H1 (cell line): Measurements from ENCODE around the gene TTC3. TPM values are rescaled to one million over a fixed set of nuclear protein-coding genes. Genes with fewer than 3 reads are reported as not detected.

Experiments
- CTCF ChIA-PET: fragments of 300-600 bp; sonication (Branson Sonifier 250); formaldehyde crosslinking; loops from one replicate; lab custom pipeline; 2021; ENCODE audit not compliant: partially characterized antibody; lab: Charles Lee
- POLR2A ChIA-PET: fragments of 300-600 bp; sonication (Branson Sonifier 250); formaldehyde crosslinking; loops from one replicate; lab custom pipeline; 2021; ENCODE audit warnings: inconsistent platforms; ENCODE audit not compliant: partially characterized antibody; lab: Charles Lee
- DNase-seq, 2 experiments: peaks; one replicate each; pipeline versions ENCODE4 v3.0.0 to v3.0.0-alpha.2; 2010 to 2022; ENCODE audit warnings: low spot score in 2 of 2, low read depth in 1 of 2, mixed read lengths in 1 of 2
- FAIRE-seq: peaks from 2 replicates; lab custom pipeline; 2011; peaks lifted over from hg19 to GRCh38; lab: Jason Lieb, UNC
- H2AFZ ChIP-seq: 2 replicates; pipeline ENCODE4 v1.8.1; 2012; ENCODE audit warnings: low read length, inconsistent platforms
- H2AK5ac ChIP-seq: 2 replicates; pipeline ENCODE4 v1.6.1; 2013; ENCODE audit warnings: low read depth, low read length
- H2BK120ac ChIP-seq: replicated peaks from 2 replicates; pipeline ENCODE3; 2013; ENCODE audit warnings: low read depth, low read length, inconsistent platforms
- H2BK12ac ChIP-seq: 2 replicates; pipeline ENCODE4 v1.6.1; 2013; ENCODE audit warnings: low read depth, low read length
- H2BK15ac ChIP-seq: 2 replicates; pipeline ENCODE4 v1.6.1; 2013; ENCODE audit warnings: low read length
- H2BK20ac ChIP-seq: 2 replicates; pipeline ENCODE4 v1.6.1; 2013; ENCODE audit warnings: low read length
- H2BK5ac ChIP-seq: 2 replicates; pipeline ENCODE4 v1.6.1; 2013; ENCODE audit warnings: low read depth, low read length
- H3K14ac ChIP-seq: 2 replicates; pipeline ENCODE4 v1.6.1; 2013; ENCODE audit warnings: inconsistent platforms; ENCODE audit not compliant: insufficient read length
- H3K18ac ChIP-seq: 2 replicates; pipeline ENCODE4 v1.6.1; 2013; ENCODE audit warnings: low read length; ENCODE audit errors: extremely low read depth
- H3K23ac ChIP-seq: 2 replicates; pipeline ENCODE4 v1.6.1; 2013; ENCODE audit warnings: inconsistent platforms; ENCODE audit not compliant: insufficient read length
- H3K23me2 ChIP-seq: 2 replicates; pipeline ENCODE4 v1.6.1; 2013; ENCODE audit warnings: low read depth, low read length
- H3K27ac ChIP-seq: 2 replicates; pipeline ENCODE4 v1.6.1; 2011; ENCODE audit warnings: low read depth, low read length, inconsistent platforms
- H3K27me3 ChIP-seq, 4 experiments: replicated peaks in 1 of 4; 1 replicate in 1 of 4; 2 replicates in 3 of 4; pipeline versions ENCODE4 v1.6.1 to v1.8.1; 2011 to 2013; ENCODE audit warnings: low read length in 3 of 4, mild to moderate bottlenecking in 3 of 4, inconsistent platforms in 2 of 4, mixed read lengths in 2 of 4, moderate library complexity in 1 of 4; ENCODE audit not compliant: control insufficient read depth in 3 of 4, insufficient read depth in 3 of 4; ENCODE audit errors: extremely low read depth in 1 of 4
- H3K36me3 ChIP-seq, 4 experiments: 2 replicates each; pipeline versions ENCODE4 v1.6.1 to v1.8.1; 2011 to 2013; ENCODE audit warnings: mild to moderate bottlenecking in 4 of 4, low read length in 3 of 4, moderate library complexity in 2 of 4, control low read depth in 1 of 4, inconsistent platforms in 1 of 4; ENCODE audit not compliant: insufficient read depth in 4 of 4, control insufficient read depth in 2 of 4
- H3K4ac ChIP-seq: replicated peaks from 2 replicates; pipeline ENCODE3; 2013; ENCODE audit warnings: low read length, low read depth, mixed read lengths, inconsistent platforms; ENCODE audit not compliant: insufficient read length
- H3K4me1 ChIP-seq, 4 experiments: replicated peaks in 1 of 4; 1 replicate in 1 of 4; 2 replicates in 3 of 4; pipeline versions ENCODE4 v1.6.1 to v1.8.1; 2011 to 2013; ENCODE audit warnings: low read length in 3 of 4, inconsistent platforms in 2 of 4, mixed read lengths in 1 of 4; ENCODE audit not compliant: insufficient read depth in 4 of 4, control insufficient read depth in 3 of 4
- H3K4me2 ChIP-seq, 2 experiments: 2 replicates each; pipeline versions ENCODE4 v1.6.1 to v1.8.1; 2011 to 2013; ENCODE audit warnings: low read depth in 2 of 2, low read length in 2 of 2, control low read depth in 1 of 2, inconsistent platforms in 1 of 2, mild to moderate bottlenecking in 1 of 2; ENCODE audit not compliant: insufficient read depth in 1 of 2
- H3K4me3 ChIP-seq, 4 experiments: fragments of 200-600, 300-600 bp in 1 of 4; sonication (generic), shearing (Covaris generic), sonication (Bioruptor Twin) in 1 of 4; 2 replicates each; pipeline versions ENCODE4 v1.5.1 to v1.8.1; 2011 to 2016; ENCODE audit warnings: low read length in 4 of 4, low read depth in 3 of 4, control low read depth in 2 of 4, inconsistent platforms in 2 of 4, mild to moderate bottlenecking in 2 of 4, mixed read lengths in 1 of 4, moderate library complexity in 1 of 4; ENCODE audit not compliant: insufficient read depth in 2 of 4; ENCODE audit errors: extremely low read depth in 1 of 4
- H3K56ac ChIP-seq: replicated peaks from 2 replicates; pipeline ENCODE3; 2013; ENCODE audit warnings: low read depth, mild to moderate bottlenecking, mixed read lengths, low read length, inconsistent platforms; ENCODE audit not compliant: insufficient read length
- H3K79me1 ChIP-seq: 2 replicates; pipeline ENCODE4 v1.6.1; 2013; ENCODE audit warnings: low read depth, low read length, control low read depth
- H3K79me2 ChIP-seq, 2 experiments: 2 replicates each; pipeline versions ENCODE4 v1.6.1 to v1.8.1; 2012 to 2013; ENCODE audit warnings: low read length in 2 of 2, mild to moderate bottlenecking in 2 of 2, inconsistent platforms in 1 of 2; ENCODE audit not compliant: insufficient read depth in 2 of 2, control insufficient read depth in 1 of 2
- H3K9ac ChIP-seq, 4 experiments: replicated peaks in 1 of 4; 1 replicate in 1 of 4; 2 replicates in 3 of 4; pipeline versions ENCODE4 v1.6.1 to v1.8.1; 2011 to 2013; ENCODE audit warnings: low read depth in 3 of 4, low read length in 3 of 4, control low read depth in 2 of 4, mild to moderate bottlenecking in 2 of 4, moderate library complexity in 2 of 4, inconsistent platforms in 1 of 4; ENCODE audit errors: extremely low read depth in 1 of 4
- H3K9me3 ChIP-seq, 2 experiments: 2 replicates each; pipeline versions ENCODE4 v1.6.1 to v1.8.1; 2012 to 2013; ENCODE audit warnings: mild to moderate bottlenecking in 2 of 2, moderate library complexity in 2 of 2, control low read depth in 1 of 2, inconsistent platforms in 1 of 2, low read depth in 1 of 2, low read length in 1 of 2, mixed read lengths in 1 of 2; ENCODE audit not compliant: insufficient read depth in 2 of 2
- H4K20me1 ChIP-seq, 2 experiments: replicated peaks in 1 of 2; 2 replicates each; pipeline versions ENCODE3 to v1.8.1; 2011 to 2013; ENCODE audit warnings: inconsistent platforms in 2 of 2, low read length in 2 of 2, mild to moderate bottlenecking in 1 of 2; ENCODE audit not compliant: insufficient read depth in 2 of 2, control insufficient read depth in 1 of 2
- H4K5ac ChIP-seq: 2 replicates; pipeline ENCODE4 v1.6.1; 2013; ENCODE audit warnings: low read length, low read depth, mixed read lengths, inconsistent platforms; ENCODE audit not compliant: insufficient read length
- H4K8ac ChIP-seq: 2 replicates; pipeline ENCODE4 v1.8.0; 2013; ENCODE audit warnings: mild to moderate bottlenecking, moderate library complexity, low read length, inconsistent platforms; ENCODE audit not compliant: insufficient read depth; ENCODE audit errors: extremely low read depth
- H4K91ac ChIP-seq: replicated peaks from 2 replicates; pipeline ENCODE3; 2013; ENCODE audit warnings: low read length, mixed read lengths, inconsistent platforms; ENCODE audit not compliant: insufficient read length
- BCL11A ChIP-seq, 2 experiments: IDR thresholded peaks; one replicate each; pipeline ENCODE4 v1.6.1; 2011; ENCODE audit warnings: low read depth in 2 of 2, low read length in 2 of 2, mild to moderate bottlenecking in 2 of 2
- EGR1 ChIP-seq: IDR thresholded peaks from 2 replicates; pipeline ENCODE4 v1.6.1; 2011; ENCODE audit warnings: low read depth, low read length, borderline replicate concordance
- FOSL1 ChIP-seq: IDR thresholded peaks from 2 replicates; pipeline ENCODE4 v1.6.1; 2011; ENCODE audit warnings: mild to moderate bottlenecking, low read depth, low read length, moderate library complexity; ENCODE audit not compliant: insufficient read depth
- HDAC2 ChIP-seq, 2 experiments: fragments of 300-600 bp in 1 of 2; sonication (generic) in 1 of 2; IDR thresholded peaks; 2 replicates each; pipeline ENCODE4 v1.6.1; 2011 to 2012; ENCODE audit warnings: low read depth in 2 of 2, low read length in 2 of 2, mild to moderate bottlenecking in 2 of 2, moderate library complexity in 2 of 2, borderline replicate concordance in 1 of 2, inconsistent platforms in 1 of 2
- JUN ChIP-seq: IDR thresholded peaks from 2 replicates; pipeline ENCODE4 v1.6.1; 2011; ENCODE audit warnings: low read depth, mild to moderate bottlenecking, improper control_type of control experiment, low read length
- KDM5A ChIP-seq: fragments of 200-600 bp; IDR thresholded peaks from 2 replicates; pipeline ENCODE4 v1.7.1; 2012; ENCODE audit warnings: mild to moderate bottlenecking, low read length, inconsistent platforms, mixed read lengths
- POLR2AphosphoS5 ChIP-seq: IDR thresholded peaks from 2 replicates; pipeline ENCODE4 v1.6.1; 2011; ENCODE audit warnings: low read depth, low read length
- RFX5 ChIP-seq: IDR thresholded peaks from 2 replicates; pipeline ENCODE4 v1.6.1; 2011; ENCODE audit warnings: low read depth, low read length, improper control_type of control experiment, borderline replicate concordance
- RXRA ChIP-seq: IDR thresholded peaks from 2 replicates; pipeline ENCODE4 v1.6.1; 2011; ENCODE audit warnings: low read depth, mild to moderate bottlenecking, low read length, moderate library complexity; ENCODE audit not compliant: insufficient read depth
- SP2 ChIP-seq: IDR thresholded peaks from 2 replicates; pipeline ENCODE4 v1.6.1; 2012; ENCODE audit warnings: mild to moderate bottlenecking, low read length, inconsistent platforms
- SRF ChIP-seq: IDR thresholded peaks from 2 replicates; pipeline ENCODE4 v1.6.1; 2011; ENCODE audit warnings: mild to moderate bottlenecking, low read depth, low read length, moderate library complexity
- TAF7 ChIP-seq: optimal IDR thresholded peaks from 2 replicates; pipeline ENCODE3; 2011; ENCODE audit warnings: low read depth, mild to moderate bottlenecking, inconsistent platforms, low read length, moderate library complexity, borderline replicate concordance
- ZNF274 ChIP-seq: IDR thresholded peaks from 2 replicates; pipeline ENCODE4 v1.7.0; 2012; ENCODE audit warnings: low read length, borderline replicate concordance; ENCODE audit errors: extremely low read depth
- WGBS, 2 experiments: shearing (Covaris generic) in 1 of 2; methylation state at CpG; one replicate each; pipeline versions ENCODE4 v1.1.6 to v1.1.7; 2013 to 2015; ENCODE audit warnings: low lambda C conversion rate in 2 of 2, mixed read lengths in 2 of 2, inconsistent platforms in 1 of 2, low coverage in 1 of 2, missing lambda C conversion rate in 1 of 2; ENCODE audit not compliant: insufficient replicate concordance in 2 of 2, insufficient coverage in 1 of 2, insufficient read length in 1 of 2; ENCODE audit errors: extremely low coverage in 1 of 2, missing lambda C conversion rate in 1 of 2; 5-methylcytosine and 5-hydroxymethylcytosine counted together
- polyA plus RNA-seq, 7 experiments: library from polyadenylated mRNA; depleted of rRNA in 3 of 7; stranded (reverse) in 5 of 7; unstranded in 2 of 7; fragments of >200 nt in 5 of 7; fragments of 200-250 nt in 2 of 7; gene quantifications; 1 replicate in 5 of 7; 2 replicates in 1 of 7; 4 replicates in 1 of 7; pipeline versions ENCODE4 v1.2.1 to v1.2.3, GENCODE V29; 2011 to 2013; ENCODE audit warnings: missing spikeins in 2 of 7, mixed read lengths in 2 of 7
- total RNA-seq: library from RNA; stranded (reverse); fragmentation: NEBNext Ultra II Directional; extraction: Animal tissue kit (Norgen Biotek cat#: 25700); gene quantifications from 2 replicates; pipeline ENCODE4 v1.2.1, GENCODE V29; 2021
- TF ChIP-seq, protein P1 (sequence below): IDR thresholded peaks from 2 replicates; pipeline ENCODE4 v1.6.1; 2012; ENCODE audit warnings: inconsistent platforms

The TTC3 gene
- total and polyA plus RNA-seq, 2 of the 8 experiments (the other 6 are each of a cell fraction or from before 2014, with no cell fraction given), result 11.0 to 36.2 TPM

DNA sequence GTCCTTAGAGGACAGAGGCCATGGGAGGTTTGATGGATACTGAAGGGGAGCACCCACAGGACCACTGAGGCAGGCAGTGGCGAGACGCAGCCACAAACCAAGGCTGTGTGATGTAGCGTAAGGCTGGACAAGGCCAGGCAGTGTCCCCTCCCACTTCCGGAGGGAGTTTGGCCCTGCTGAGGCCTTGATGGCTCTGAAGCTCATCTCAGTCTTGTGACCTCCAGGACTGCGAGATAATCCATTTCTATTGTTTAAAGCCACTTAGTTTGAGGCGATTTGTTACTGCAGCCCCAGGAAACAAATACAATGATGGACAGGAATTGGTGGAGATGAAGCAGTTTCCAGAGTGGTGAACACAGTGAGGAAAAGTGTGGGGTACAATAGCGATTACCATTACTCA, 15.4 kb upstream of the TTC3 start:
- Histone ChIP-seq H3K27me3 (no peaks in the 10 kb centered on the region), H3K9me3 (peaks cover 0 to 3% of the 10 kb centered on the region in 2 experiments; a peak in 1 of 4 replicates), H3K23ac (no peak overlapping the region), H2AK5ac (no peak overlapping the region), H3K79me2 (no peaks in the 10 kb centered on the region), H4K20me1 (no peaks in the 10 kb centered on the region), H3K4ac (no peak overlapping the region), H3K4me1 (peaks cover 5 to 13% (median 9%) of the 10 kb centered on the region in 4 experiments), H2BK20ac (no peak overlapping the region), H3K18ac (no peak overlapping the region), H3K4me2 (no peak overlapping the region), H3K36me3 (no peaks in the 10 kb centered on the region), H3K27ac (no peak overlapping the region), H3K79me1 (no peaks in the 10 kb centered on the region), H3K9ac (no peak overlapping the region), H4K91ac (no peak overlapping the region), H2BK5ac (no peak overlapping the region), H4K5ac (no peak overlapping the region), H3K23me2 (no peaks in the 10 kb centered on the region), H2BK120ac (no peak overlapping the region), H3K56ac (no peak overlapping the region), H4K8ac (no peak overlapping the region), H2AFZ (no peak overlapping the region), H3K4me3 (no peak overlapping the region), H3K14ac (no peak overlapping the region), H2BK15ac (no peak overlapping the region), H2BK12ac (no peak overlapping the region; the same call in 1 of the 2 replicates)
- ChIA-PET CTCF (interaction anchor here (0.6 to 2.6 kb wide), 4 partner anchors 9 to 85 kb away, joined by 3 to 7 read pairs (median 4); no protein-coding TSS in a partner anchor), POLR2A (interaction anchor here (1.6 kb wide), 1 partner anchor 14 kb away, joined by 4 read pairs; no protein-coding TSS in a partner anchor)
- WGBS, 2 experiments, result 91% methylated on average over 7 of the region's 7 CpGs; no CpG with 5 or more reads in 1 of the 2 experiments
- DNase-seq, result no peak
- TF ChIP-seq RFX5, result no peak
- TF ChIP-seq BCL11A (IDR thresholded peaks at IDR 0.05; ENCODE audit: low read depth in 2 of 2, low read length in 2 of 2), result no peak
- no peak for TF ChIP-seq ZNF274
- no peak for TF ChIP-seq FOSL1
- no peak for TF ChIP-seq EGR1
- TF ChIP-seq SP2, result no peak
- TF ChIP-seq, protein P1, sequence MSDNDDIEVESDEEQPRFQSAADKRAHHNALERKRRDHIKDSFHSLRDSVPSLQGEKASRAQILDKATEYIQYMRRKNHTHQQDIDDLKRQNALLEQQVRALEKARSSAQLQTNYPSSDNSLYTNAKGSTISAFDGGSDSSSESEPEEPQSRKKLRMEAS, result no peak
- no peak for TF ChIP-seq RXRA
- TF ChIP-seq JUN, result no peak
- TF ChIP-seq TAF7, result no peak
- TF ChIP-seq SRF, result no peak
- no peak for TF ChIP-seq KDM5A
- no peak for TF ChIP-seq POLR2AphosphoS5
- no peak for TF ChIP-seq HDAC2 (IDR thresholded peaks at IDR 0.05; ENCODE audit: borderline replicate concordance in 1 of 2, low read depth in 2 of 2, low read length in 2 of 2)
- FAIRE-seq, result no peak
